Endothelial cell of umbilical vein (primary cell): ENCODE measurements around the gene CYFIP1. TPM values are rescaled to one million over a fixed set of nuclear protein-coding genes. Genes with fewer than 3 reads are reported as not detected.

Experiments used
- BruUV-seq: library from RNA; stranded (reverse); fragments of 400-500 nt; replicated peaks from 2 replicates; lab custom pipeline; 2021; lab: Mats Ljungman, UMichigan
- CTCF ChIA-PET: fragments of 300-600, 350-600 bp; sonication (Branson Sonifier 250); formaldehyde crosslinking; loops from one replicate; lab custom pipeline; 2021; ENCODE audit warnings: antibody characterized with exemption, inconsistent platforms; lab: Charles Lee
- POLR2A ChIA-PET: fragments of 300-600, 350-600 bp; sonication (Branson Sonifier 250); formaldehyde crosslinking; loops from one replicate; lab custom pipeline; 2021; ENCODE audit warnings: antibody characterized with exemption, inconsistent platforms; lab: Charles Lee
- DNase-seq: peaks from one replicate; pipeline ENCODE4 v3.0.0-alpha.2; 2011; ENCODE audit warnings: low read depth, low spot score
- FAIRE-seq: peaks from 2 replicates; lab custom pipeline; 2011; peaks lifted over from hg19 to GRCh38; lab: Jason Lieb, UNC
- H2AFZ ChIP-seq: 2 replicates; pipeline ENCODE4 v1.6.0; 2012; ENCODE audit warnings: low read depth, low read length, control low read depth, inconsistent platforms
- H3K27ac ChIP-seq: 2 replicates; pipeline ENCODE4 v1.5.1; 2011; ENCODE audit warnings: low read depth, mild to moderate bottlenecking, control low read depth, low read length, moderate library complexity; ENCODE audit not compliant: insufficient read depth
- H3K27me3 ChIP-seq, 2 experiments: 2 replicates each; pipeline versions ENCODE4 v1.6.0 to v1.6.1; 2011; ENCODE audit warnings: low read length in 2 of 2, mixed read lengths in 1 of 2; ENCODE audit not compliant: control insufficient read depth in 2 of 2, insufficient read depth in 2 of 2
- H3K36me3 ChIP-seq, 2 experiments: 2 replicates in 1 of 2; 3 replicates in 1 of 2; pipeline ENCODE4 v1.5.1; 2011; ENCODE audit warnings: low read length in 2 of 2, mild to moderate bottlenecking in 1 of 2, moderate library complexity in 1 of 2; ENCODE audit not compliant: control insufficient read depth in 2 of 2, insufficient read depth in 2 of 2; ENCODE audit errors: extremely low read depth in 1 of 2
- H3K4me1 ChIP-seq: 3 replicates; pipeline ENCODE4 v1.5.1; 2011; ENCODE audit warnings: mild to moderate bottlenecking, low read length; ENCODE audit not compliant: control insufficient read depth, insufficient read depth; ENCODE audit errors: extremely low read depth
- H3K4me2 ChIP-seq: 2 replicates; pipeline ENCODE4 v1.6.1; 2011; ENCODE audit warnings: low read length, control low read depth, mixed read lengths; ENCODE audit not compliant: insufficient read depth
- H3K4me3 ChIP-seq, 3 experiments: fragments of 200-600 bp in 1 of 3; sonication (generic), shearing (Covaris generic) in 1 of 3; replicated peaks in 1 of 3; 2 replicates each; pipeline ENCODE4 v1.5.1; 2011 to 2016; ENCODE audit warnings: control low read depth in 3 of 3, low read length in 3 of 3, mild to moderate bottlenecking in 2 of 3, inconsistent platforms in 1 of 3, low read depth in 1 of 3, moderate library complexity in 1 of 3; ENCODE audit not compliant: insufficient read depth in 1 of 3
- H3K79me2 ChIP-seq: 2 replicates; pipeline ENCODE4 v1.6.0; 2012; ENCODE audit warnings: low read length, inconsistent platforms; ENCODE audit not compliant: control insufficient read depth, insufficient read depth
- H3K9ac ChIP-seq: replicated peaks from 2 replicates; pipeline ENCODE3; 2011; ENCODE audit warnings: low read length, control low read depth; ENCODE audit not compliant: insufficient read depth; ENCODE audit errors: extremely low read depth
- H3K9me1 ChIP-seq: replicated peaks from 3 replicates; pipeline ENCODE4 v1.6.0; 2011; ENCODE audit warnings: mild to moderate bottlenecking, low read length; ENCODE audit not compliant: control insufficient read depth, insufficient read depth; ENCODE audit errors: extremely low read depth
- H3K9me3 ChIP-seq: replicated peaks from 2 replicates; pipeline ENCODE4 v1.5.1; 2012; ENCODE audit warnings: low read length, inconsistent platforms; ENCODE audit not compliant: control insufficient read depth, insufficient read depth
- H4K20me1 ChIP-seq: replicated peaks from 2 replicates; pipeline ENCODE3; 2011; ENCODE audit warnings: mild to moderate bottlenecking, low read length; ENCODE audit not compliant: control insufficient read depth, insufficient read depth; ENCODE audit errors: extremely low read depth
- CTCF ChIP-seq, 2 donors: IDR thresholded peaks; 1 replicate in 1 of 2; 2 replicates in 1 of 2; pipeline ENCODE4 v1.5.1; 2011; ENCODE audit warnings: low read length in 2 of 2, mild to moderate bottlenecking in 2 of 2, moderate library complexity in 2 of 2, control low read depth in 1 of 2, inconsistent platforms in 1 of 2, low read depth in 1 of 2; ENCODE audit not compliant: insufficient read depth in 1 of 2; ENCODE audit errors: extremely low read depth in 1 of 2
- EZH2 ChIP-seq: IDR thresholded peaks from 2 replicates; pipeline ENCODE4 v1.6.1; 2012; ENCODE audit warnings: borderline replicate concordance, low read depth, mild to moderate bottlenecking, moderate library complexity, low read length, inconsistent platforms; ENCODE audit not compliant: severe bottlenecking
- FOS ChIP-seq: IDR thresholded peaks from 2 replicates; pipeline ENCODE4 v1.6.1; 2011; ENCODE audit warnings: mild to moderate bottlenecking, low read length, moderate library complexity, borderline replicate concordance; ENCODE audit not compliant: insufficient read depth
- GATA2 ChIP-seq: IDR thresholded peaks from 2 replicates; pipeline ENCODE4 v1.7.0; 2011; ENCODE audit warnings: low read depth, mild to moderate bottlenecking, moderate library complexity, mixed read lengths, low read length; ENCODE audit not compliant: insufficient read length, insufficient read depth
- JUN ChIP-seq: IDR thresholded peaks from 2 replicates; pipeline ENCODE4 v1.6.1; 2011; ENCODE audit warnings: borderline replicate concordance, low read depth; ENCODE audit not compliant: insufficient read length, insufficient read depth
- MYC ChIP-seq: IDR thresholded peaks from one replicate; pipeline ENCODE4 v1.6.1; 2011; ENCODE audit warnings: mild to moderate bottlenecking, low read depth, low read length
- POLR2A ChIP-seq: IDR thresholded peaks from 2 replicates; pipeline ENCODE4 v1.6.1; 2012; ENCODE audit warnings: low read depth, mild to moderate bottlenecking, control low read depth, low read length
- POLR2AphosphoS5 ChIP-seq: IDR thresholded peaks from 2 replicates; pipeline ENCODE4 v1.6.1; 2012; ENCODE audit warnings: low read depth, mild to moderate bottlenecking, control low read depth, low read length, moderate library complexity; ENCODE audit not compliant: insufficient read depth
- dilution Hi-C: fragments of 300-500 bp; cut with MboI; formaldehyde crosslinking; loops from one replicate; pipeline ENCODE4 v1.15.0; 2019; ENCODE audit warnings: low sequenced_read_pairs; ENCODE audit not compliant: extremely low pct_ligation_motif_present
- intact Hi-C: fragments of 100-400 bp; cut with micrococcal nuclease; formaldehyde crosslinking; loops from one replicate; pipeline ENCODE4 v1.10.0; 2022
- polyA plus RNA-seq, 4 experiments: library from polyadenylated mRNA; depleted of rRNA in 3 of 4; stranded (reverse) in 3 of 4; unstranded in 1 of 4; fragments of >200 nt; gene quantifications; 2 replicates each; pipeline versions ENCODE4 v1.2.1 to v1.2.3, GENCODE V29; 2011 to 2012; ENCODE audit warnings: missing spikeins in 1 of 4
- total RNA-seq: library from RNA; stranded (reverse); gene quantifications from 2 replicates; pipeline ENCODE4 v1.2.3, GENCODE V29; 2021
- TF ChIP-seq, protein P1 (sequence below): IDR thresholded peaks from 2 replicates; pipeline ENCODE4 v1.6.1; 2011; ENCODE audit not compliant: insufficient read depth, insufficient read length

The CYFIP1 gene
- total and polyA plus RNA-seq, 2 donors (not counting 3 experiments of a cell fraction or from before 2014, with no cell fraction given) = 81.4 to 158 TPM

DNA sequence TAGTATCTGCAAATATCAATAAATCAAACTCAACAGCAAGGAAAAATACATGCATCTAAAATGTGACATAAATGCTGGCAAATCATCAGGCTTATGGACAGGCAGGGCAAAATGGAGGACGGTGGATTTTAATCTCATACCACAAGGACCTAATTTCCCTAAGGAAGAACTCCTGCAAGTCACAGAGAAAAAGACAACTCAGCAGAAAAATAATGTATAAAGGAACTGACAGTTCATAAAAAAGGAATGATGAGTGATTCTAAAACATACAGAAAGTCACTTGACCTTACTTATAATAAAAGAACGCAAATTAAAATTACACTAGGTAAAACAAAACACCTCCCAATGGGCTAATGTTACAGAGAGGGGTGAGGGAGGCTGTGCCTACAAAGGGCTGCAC lies 42.0 kb upstream of the CYFIP1 start:
- no peak overlapping the region for H3K4me3 ChIP-seq
- BruUV-seq = no TSS peak
- CTCF ChIA-PET = interaction anchor here (1.0 kb wide), 1 partner anchor 8 kb away, joined by 3 read pairs; no protein-coding TSS in a partner anchor

DNA sequence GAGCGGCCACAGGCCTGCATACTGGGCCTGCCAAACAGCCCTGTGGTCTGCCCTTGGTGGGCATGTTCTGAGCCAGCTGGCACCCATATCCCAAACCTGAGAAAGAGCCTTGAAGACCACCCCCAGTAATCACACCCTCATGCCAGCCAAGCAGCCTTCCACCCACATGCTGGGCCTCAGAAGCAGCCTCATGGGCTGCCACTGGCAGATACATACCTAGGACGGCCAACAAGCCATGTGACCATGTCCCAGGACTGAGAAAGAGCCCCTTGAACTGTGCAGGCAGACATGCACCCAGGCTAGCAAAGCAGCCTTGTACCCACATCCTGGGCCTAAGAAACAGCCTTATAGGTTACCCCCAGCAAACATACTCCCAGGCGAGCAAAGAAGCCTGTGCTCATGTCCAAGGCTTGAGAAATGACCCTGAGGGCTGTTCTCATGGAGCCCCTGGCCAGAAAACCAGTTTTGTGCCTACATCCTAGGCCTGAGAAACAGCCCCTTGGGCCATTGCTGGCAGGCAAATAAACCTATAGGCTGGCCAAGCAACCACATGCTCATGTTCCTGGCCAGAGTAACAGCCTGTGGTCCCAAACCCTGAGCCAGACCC lies 34.3 kb upstream of the CYFIP1 start:
- Histone ChIP-seq H3K36me3 (peaks cover 18 to 22% of the 10 kb centered on the region in 2 experiments), H3K4me3 (no peak overlapping the region), H3K79me2 (no peaks in the 10 kb centered on the region), H4K20me1 (no peaks in the 10 kb centered on the region), H3K27ac (no peak overlapping the region), H3K9me3 (no peaks in the 10 kb centered on the region), H3K4me1 (no peaks in the 10 kb centered on the region), H2AFZ (no peak overlapping the region), H3K9me1 (no peaks in the 10 kb centered on the region), H3K9ac (no peak overlapping the region), H3K27me3 (no peaks in the 10 kb centered on the region), H3K4me2 (no peak overlapping the region)
- FAIRE-seq = no peak
- intact Hi-C loops (no loop called here), dilution Hi-C loops (no loop called here)
- POLR2A ChIA-PET = no interaction called here
- no peak for TF ChIP-seq FOS
- TF ChIP-seq, protein P1, sequence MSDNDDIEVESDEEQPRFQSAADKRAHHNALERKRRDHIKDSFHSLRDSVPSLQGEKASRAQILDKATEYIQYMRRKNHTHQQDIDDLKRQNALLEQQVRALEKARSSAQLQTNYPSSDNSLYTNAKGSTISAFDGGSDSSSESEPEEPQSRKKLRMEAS = no peak
- TF ChIP-seq CTCF (IDR thresholded peaks at IDR 0.05; ENCODE audit: extremely low read depth in 1 of 2, insufficient read depth in 1 of 2, low read depth in 1 of 2, low read length in 2 of 2) = no peak
- no peak for TF ChIP-seq JUN
- TF ChIP-seq EZH2 = no peak
- no peak for TF ChIP-seq GATA2
- no peak for TF ChIP-seq POLR2A
- TF ChIP-seq MYC = no peak
- TF ChIP-seq POLR2AphosphoS5 = no peak
- DNase-seq = no peak
- BruUV-seq = no TSS peak
- CTCF ChIA-PET = no interaction called here

More for the DNA sequence above, 42.0 kb upstream of the CYFIP1 start:
- Histone ChIP-seq H3K9me3 (no peaks in the 10 kb centered on the region), H3K4me1 (no peaks in the 10 kb centered on the region), H3K27me3 (no peaks in the 10 kb centered on the region), H3K79me2 (no peaks in the 10 kb centered on the region), H4K20me1 (no peaks in the 10 kb centered on the region), H3K9ac (no peak overlapping the region), H2AFZ (no peak overlapping the region), H3K27ac (no peak overlapping the region), H3K4me2 (no peak overlapping the region), H3K9me1 (no peaks in the 10 kb centered on the region), H3K36me3 (peaks cover 13% of the 10 kb centered on the region in 2 experiments)
- intact Hi-C loops = no loop called here
- dilution Hi-C loops = no loop called here
- POLR2A ChIA-PET = no interaction called here
- DNase-seq = no peak
- TF ChIP-seq MYC (no peak), GATA2 (no peak)
- TF ChIP-seq, protein P1 = no peak
- FAIRE-seq = no peak
